ENCODE measurements around the gene EBP. TPM values are rescaled to one million over a fixed set of nuclear protein-coding genes. Genes with fewer than 3 reads are reported as not detected.
"Not testable (repeated sequence)": the region's sequence is repeated elsewhere in the genome, so short reads cannot be mapped to it uniquely, and the experiment has no call there.

EBP gene
- total RNA-seq, 1 experiment from 2014 or later: 39.8 TPM

DNA sequence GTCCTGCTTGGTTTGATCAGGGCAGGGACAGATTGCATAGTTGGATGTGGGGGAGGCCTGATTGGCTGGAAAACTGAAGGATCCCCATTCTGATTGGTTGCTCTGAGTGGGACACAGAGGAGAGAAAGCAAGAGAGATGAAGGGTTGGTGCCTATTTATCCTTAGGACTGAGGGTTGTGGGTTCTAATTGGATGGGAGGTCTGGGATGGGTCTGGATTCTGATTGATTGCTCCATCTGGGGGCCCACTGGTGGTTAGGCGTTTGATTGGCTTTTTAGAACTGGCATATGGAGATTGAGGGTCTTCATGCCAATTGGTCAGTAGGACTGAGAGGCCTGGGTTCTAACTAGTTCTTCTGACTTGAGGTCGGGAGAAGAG, 644 bp upstream of the EBP start:
- no peak for DNase-seq (ENCODE audit: extremely low read depth, low read depth)

DNA sequence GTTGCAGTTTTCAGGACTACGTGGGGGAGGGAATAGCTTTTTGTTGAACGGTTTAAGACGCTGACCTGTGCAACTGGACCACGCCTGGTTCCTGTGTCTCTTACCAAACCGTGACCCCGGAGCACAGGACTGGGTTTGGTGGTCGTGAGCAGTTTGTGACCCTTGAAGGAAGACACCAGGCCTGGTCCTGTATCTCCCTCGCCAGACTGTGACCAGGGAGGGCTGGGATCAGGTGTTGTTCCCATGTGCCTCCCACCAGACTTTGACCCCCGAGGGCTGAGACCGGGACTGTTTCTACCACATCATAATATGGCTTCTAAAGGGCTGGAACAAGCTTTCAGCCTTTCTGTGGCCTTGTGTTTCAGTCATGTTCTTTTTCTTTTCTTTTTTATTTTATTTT, 683 bp downstream of the EBP start:
- DNase-seq (ENCODE audit: extremely low read depth, low read depth): no peak

DNA sequence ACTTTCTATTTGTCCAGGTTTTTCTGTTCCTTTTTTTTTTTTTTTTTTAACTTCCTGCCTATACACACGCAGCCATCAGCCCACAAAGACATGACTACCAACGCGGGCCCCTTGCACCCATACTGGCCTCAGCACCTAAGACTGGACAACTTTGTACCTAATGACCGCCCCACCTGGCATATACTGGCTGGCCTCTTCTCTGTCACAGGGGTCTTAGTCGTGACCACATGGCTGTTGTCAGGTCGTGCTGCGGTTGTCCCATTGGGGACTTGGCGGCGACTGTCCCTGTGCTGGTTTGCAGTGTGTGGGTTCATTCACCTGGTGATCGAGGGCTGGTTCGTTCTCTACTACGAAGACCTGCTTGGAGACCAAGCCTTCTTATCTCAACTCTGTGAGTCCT, 2.1 kb downstream of the EBP start:
- no peak for DNase-seq (ENCODE audit: extremely low read depth, low read depth)

DNA sequence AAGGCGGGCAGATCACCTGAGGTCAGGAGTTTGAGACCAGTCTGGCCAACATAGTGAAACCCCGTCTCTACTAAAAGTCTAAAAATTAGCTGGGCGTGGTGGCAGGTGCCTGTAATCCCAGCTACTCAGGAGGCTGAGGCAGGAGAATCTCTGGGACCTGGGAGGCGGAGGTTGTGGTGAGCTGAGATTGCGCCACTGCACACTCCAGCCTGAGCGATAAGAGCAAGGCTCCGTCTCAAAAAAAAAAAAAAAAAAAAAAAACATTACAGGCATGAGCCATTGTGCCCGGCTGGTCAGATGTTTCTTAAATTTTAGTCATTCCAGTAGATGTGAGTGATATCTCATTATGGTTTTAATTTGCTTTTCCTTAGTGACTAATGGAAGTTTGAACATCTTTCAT, 4.2 kb downstream of the EBP start:
- DNase-seq (ENCODE audit: extremely low read depth, low read depth): not testable (repeated sequence)

DNA sequence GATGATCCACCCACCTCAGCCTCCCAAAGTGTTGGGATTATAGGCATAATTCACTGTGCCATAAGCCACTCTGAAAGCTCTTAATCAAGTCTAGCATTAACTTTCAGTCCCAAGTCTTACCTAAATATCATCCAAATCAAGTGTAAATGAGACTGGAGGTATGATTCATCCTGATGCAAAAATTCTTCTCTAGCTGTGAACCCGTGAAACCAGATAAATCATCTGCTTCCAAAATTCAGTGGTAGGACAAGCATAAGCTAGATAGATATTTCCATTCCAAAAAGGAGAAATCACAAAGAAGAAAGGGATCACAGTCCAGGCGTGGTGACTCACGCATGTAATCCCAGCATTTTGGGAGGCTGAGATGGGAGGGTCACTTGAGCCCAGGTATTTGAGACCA, 9.1 kb downstream of the EBP start:
- DNase-seq (ENCODE audit: extremely low read depth, low read depth): no peak

DNA sequence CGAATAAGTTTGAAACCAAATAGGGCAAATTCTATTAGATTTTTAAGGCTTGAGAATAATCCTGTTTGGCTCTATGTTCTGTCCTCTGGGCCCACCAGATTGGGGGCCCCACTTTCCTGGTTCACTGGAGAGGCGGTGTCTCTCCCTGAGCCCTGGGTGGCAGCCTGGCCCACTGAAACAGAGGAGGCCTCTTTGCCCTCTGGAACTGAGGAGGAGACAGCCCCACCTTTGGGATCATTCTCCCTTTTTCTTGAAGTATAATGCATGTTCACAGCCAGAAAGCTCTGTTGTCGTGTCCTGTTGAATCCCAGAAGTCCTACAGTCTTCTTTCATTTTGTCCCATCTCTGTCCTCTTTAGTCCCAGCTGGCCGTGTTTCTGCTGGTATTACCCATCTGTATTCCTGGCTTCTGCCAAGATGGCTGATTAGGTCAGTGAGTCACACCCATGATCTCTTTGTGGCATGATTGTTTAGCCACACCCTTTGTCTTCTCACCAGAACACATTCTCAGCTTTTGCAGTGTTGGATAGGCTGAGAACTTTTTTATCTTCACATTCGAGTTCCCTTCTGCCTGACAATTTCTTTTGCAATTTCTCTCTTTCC, 9.9 kb downstream of the EBP start:
- DNase-seq (ENCODE audit: extremely low read depth, low read depth): peak; percentile 37

DNA sequence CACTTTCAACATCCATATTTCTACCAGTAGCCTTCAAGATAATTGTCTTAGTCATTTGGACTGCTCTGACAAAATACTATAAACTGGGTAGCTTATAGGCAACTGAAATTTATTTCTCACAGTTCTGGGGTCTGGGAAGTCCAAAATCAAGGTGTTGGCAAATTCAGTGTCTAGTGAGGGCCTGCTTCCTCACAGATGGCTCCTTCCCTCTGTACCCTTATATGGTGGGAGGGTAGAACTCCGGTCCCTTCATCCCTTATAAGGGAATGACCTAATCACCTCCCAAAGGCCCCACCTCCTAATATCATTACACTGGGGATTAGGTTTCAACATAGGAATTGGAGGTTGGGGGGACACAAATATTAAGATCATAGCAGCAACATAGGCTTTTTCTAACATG, 10.6 kb downstream of the EBP start:
- DNase-seq (ENCODE audit: extremely low read depth, low read depth): no peak

DNA sequence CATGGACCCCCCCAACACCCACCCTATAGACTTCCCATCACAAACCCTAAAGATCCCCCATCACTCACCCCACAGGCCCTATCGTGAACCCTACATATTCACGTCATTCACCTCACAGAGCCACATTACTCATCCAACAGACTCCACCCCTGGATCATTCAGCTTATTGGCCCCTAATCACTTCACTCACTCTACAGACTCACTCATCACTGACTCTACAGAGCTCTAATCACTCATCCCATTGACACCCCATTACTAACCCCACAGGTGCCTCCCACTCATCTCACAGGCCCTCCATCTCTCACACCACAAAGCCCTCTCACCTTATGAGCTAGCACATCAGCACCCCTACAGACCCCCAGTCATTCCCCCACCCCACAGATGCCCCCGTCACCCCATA, 11.6 kb downstream of the EBP start:
- DNase-seq (ENCODE audit: extremely low read depth, low read depth): no peak

DNA sequence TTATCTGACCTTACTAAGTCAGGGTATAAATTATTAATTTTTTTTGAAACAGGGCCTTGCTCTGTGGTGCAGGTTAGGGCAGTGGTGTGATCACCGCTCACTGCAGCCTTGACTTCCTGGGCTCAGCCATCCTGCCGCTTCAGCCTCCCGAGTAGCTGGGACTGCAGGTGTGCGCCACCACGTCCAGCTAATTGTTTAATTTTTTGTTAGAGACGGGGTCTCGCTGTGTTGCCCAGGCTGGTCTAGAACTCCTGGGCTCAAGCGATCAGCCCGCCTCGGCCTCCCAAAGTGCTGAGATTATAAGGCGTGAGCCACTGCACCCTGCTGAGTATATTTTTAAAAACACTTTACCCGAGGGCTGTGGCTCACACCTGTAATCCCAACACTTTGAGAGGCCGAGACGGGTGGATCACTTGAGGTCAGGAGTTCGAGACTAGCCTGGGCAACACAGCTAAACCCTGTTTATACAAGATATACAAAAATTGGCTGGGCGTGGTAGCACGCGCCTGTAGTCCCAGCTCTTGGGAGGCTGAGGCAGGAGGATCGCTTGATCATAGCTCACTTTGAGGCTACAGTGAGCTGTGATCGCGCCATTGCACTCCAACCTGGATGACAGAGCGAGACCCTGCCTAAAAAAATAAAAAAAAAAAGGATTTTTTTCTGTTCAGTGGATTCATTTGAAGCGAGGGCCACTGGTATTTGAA, 17.2 kb downstream of the EBP start:
- no peak for DNase-seq (ENCODE audit: extremely low read depth, low read depth)

DNA sequence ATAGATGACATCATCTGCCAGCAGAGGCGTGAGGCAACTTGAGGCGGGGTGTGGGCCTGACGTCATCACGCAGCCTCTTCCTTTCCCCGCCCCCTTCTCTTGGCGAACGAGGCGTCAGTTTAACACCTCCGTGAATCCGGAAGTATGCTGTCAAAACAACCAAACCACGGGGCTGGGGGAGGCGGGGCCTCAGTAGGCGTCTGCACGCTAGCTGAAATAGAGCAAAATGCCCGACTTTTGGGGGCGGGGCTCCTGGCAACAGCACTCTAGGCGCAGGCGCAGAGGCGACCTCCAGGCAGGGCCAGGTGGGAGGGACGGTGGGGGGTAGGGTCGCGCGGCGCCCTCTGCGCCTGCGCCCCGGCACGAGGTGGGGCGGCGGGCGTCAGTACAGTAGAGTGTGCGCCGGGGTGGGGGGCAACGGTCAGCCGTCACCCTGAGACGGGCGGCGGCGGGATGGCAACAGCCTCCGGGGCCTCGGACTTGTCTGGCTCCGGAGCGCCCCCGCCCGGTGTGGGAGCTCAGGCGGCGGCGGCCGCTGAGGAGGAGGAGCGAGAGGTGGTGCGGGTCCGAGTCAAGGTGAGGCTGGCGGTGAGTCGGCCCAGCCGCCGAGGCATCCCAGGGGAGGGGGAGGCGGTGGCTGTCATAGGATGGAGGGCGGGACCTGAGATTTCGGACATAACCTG, 17.9 kb downstream of the EBP start, which contains the start of gene TBC1D25:
Gene TBC1D25 (plus strand): TSS at position 370 of the 683 bp plus-strand sequence. CDS start 84 bp downstream, at position 454.
- peak; percentile 99 for DNase-seq (ENCODE audit: extremely low read depth, low read depth)

DNA sequence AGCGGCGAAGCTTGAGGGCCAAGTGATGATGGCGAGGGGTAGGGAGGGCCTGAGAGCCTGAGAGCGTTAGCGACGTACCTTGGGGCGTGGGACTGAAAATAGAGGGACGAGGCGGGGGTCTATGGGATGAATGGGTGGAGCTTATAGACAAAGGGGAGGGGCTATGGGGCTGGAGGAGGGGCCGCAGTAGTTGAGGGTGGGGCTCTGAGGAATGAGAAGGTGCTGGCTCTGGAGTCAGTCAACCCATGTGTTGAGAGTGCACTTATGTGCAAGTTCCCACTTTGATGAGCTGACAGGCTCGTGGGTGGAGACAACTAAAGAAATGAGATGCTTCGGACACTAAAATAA, 18.4 kb downstream of the EBP start:
- DNase-seq (ENCODE audit: extremely low read depth, low read depth): no peak

DNA sequence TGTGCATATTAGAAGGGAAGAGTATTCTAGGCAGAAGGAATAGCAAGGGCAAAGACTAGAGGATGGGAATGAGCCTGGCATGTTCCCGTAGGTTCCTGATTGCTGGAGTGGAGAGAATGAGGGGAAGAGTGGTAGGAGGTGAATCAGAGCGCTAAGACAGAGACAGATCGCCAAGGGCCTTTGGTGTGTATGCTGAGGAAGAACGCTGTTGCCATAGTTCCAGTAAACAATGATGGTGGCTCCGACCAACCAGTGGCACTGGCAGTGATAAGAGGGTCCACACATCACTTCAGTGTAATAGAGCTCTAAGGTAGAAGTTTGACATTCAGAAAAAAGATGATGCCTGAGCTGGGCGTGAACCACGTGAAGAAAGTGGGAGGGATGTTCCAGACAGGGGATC, 18.9 kb downstream of the EBP start:
- no peak for DNase-seq (ENCODE audit: extremely low read depth, low read depth)

DNA sequence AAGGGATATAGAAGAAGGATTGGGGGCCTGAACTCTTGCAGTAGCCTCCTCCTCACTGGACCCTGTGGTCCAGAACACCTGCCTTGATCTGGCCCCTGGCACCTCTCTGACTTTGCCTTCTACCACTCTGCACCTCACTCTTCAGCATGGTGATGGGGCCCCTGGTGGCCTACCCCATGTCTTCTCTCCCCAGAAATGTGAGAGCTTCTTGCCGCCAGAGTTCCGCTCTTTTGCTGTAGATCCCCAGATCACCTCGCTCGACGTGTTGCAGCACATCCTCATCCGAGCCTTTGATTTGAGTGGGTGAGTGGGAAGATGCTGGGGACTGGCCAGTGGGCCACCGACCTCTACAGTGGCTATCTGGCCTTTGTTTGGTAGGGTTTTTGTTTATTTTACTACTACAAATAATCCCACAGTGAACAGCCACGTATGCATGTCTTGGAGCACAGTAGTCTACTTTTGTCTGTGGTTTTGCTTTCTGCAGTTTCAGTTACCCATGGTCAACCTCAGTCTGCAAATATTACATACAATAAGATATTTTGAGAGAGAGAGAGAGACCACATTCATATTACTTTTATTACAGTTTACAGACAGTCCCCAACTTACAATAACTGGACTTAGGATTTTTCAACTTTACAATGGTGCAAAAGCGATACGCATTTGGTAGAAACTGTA, 19.7 kb downstream of the EBP start:
- DNase-seq (ENCODE audit: extremely low read depth, low read depth): no peak

DNA sequence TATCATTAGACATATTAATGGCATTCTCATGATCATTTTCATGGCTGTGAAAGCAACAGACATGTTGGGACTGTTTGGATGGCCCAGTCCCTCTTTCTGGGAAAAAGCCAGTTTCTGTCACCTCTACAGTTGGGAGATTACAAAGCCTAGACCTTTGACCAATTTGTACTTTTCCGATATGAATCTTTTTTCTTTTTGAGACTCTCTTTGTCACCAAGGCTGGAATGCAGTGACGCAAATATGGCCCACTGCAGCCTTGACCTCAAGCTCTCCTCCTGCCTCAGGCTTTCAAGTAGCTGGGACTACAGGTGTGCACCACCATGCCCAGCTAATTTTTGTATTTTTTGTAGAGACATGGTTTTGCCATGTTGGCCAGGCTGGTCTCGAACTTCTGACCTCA, 27.3 kb downstream of the EBP start:
- DNase-seq (ENCODE audit: extremely low read depth, low read depth): no peak

DNA sequence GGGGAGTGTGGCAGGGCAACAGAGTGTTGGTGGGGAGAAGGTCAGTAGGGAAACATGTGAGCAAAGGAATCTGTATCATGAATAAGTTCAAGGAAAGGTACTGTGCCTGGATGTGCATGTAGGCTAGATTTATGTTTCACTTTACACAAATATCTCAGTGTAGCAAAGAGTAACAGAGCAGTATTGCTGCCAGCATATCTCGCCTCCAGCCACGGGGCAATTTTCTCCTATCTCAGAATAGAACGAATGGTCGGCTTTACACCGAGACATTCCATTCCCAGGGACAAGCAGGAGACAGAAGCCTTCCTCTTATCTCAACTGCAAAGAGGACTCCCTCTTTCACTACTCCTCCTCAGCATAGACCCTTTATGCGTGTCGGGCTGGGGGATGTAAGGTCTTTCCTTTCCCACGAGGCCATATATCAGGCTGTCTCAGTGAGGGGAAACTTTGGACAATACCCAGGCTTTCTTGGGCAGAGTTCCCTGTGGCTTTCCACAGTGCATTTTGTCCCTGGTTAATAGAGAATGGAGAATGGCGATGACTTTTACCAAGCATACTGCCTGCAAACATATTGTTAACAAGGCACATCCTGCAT, 34.2 kb downstream of the EBP start:
- DNase-seq (ENCODE audit: extremely low read depth, low read depth): not testable (repeated sequence)

DNA sequence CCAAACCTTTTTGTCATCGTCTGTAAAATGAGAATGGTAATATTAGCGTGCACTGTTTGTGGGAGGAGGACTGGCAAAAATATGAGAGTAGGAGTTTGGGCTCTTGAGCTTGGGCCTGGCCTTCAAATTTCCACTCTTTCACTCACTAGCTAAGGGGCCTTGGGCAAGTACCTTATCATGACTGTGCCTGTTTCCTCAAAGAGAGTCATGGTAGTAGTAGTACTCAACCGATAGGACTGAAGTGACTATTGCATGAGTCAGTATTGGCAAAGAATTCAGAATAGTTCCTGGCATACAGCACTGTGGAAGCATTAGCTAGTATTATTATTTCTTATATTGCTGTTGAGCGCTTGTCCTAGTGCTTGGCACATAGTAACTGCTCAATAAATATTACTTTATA, 36.7 kb downstream of the EBP start:
- DNase-seq (ENCODE audit: extremely low read depth, low read depth): no peak

DNA sequence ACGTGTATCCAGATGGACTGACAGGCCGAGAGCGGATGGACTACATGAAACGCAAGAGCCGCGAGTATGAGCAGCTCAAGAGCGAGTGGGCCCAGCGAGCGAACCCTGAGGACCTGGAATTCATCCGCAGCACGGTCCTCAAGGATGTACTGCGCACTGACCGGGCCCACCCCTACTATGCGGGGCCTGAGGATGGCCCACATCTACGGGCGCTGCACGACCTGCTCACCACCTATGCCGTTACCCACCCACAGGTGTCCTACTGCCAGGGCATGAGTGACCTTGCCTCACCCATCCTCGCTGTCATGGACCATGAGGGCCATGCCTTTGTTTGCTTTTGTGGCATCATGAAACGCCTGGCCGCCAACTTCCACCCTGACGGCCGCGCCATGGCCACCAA, 38.0 kb downstream of the EBP start:
- no peak for DNase-seq (ENCODE audit: extremely low read depth, low read depth)

DNA sequence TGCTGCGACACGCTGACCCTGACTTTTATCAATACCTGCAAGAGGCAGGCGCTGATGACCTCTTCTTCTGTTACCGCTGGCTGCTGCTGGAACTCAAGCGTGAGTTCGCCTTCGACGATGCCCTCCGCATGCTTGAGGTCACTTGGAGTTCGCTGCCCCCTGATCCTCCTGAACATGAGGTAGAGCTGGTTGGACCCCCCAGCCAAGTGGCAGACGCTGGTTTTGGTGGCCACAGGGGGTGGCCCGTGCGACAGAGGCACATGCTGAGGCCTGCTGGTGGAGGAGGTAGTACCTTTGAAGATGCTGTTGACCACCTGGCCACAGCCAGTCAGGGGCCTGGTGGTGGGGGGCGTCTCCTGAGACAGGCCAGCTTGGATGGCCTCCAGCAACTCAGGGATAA, 38.4 kb downstream of the EBP start:
- no peak for DNase-seq (ENCODE audit: extremely low read depth, low read depth)

DNA sequence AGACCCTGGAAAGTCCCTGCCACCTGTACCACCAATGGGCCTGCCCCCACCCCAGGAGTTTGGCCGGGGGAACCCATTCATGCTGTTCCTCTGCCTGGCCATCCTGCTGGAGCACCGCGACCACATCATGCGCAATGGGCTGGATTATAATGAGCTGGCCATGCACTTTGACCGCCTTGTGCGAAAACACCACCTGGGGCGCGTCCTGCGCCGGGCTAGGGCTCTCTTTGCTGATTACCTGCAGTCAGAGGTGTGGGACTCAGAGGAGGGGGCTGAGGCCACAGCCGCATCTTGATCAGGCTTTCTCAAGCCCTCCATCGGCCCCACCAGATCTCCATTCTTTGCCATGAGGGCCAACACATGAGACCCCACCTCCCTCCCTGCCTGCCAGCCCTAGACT, 39.1 kb downstream of the EBP start:
- no peak for DNase-seq (ENCODE audit: extremely low read depth, low read depth)

DNA sequence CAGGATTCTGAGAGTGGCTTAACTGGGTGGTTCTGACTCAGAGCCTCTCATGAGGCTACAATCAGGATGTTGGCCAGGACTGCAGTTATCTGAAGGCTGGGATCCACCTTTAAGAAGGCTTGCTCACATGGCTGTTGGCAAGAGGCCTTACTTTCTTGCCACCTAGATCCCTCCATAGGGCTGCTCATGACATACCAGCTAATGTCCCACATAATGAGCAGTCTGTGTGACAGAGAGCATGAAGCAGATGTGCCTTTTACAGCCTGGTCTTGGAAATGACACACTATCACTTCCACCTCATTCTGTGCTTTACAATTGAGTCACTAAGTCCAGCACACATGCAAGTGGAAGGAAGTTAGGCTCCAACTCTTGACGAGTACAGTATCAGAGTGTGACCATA, 48.4 kb downstream of the EBP start:
- DNase-seq (ENCODE audit: extremely low read depth, low read depth): no peak

DNA sequence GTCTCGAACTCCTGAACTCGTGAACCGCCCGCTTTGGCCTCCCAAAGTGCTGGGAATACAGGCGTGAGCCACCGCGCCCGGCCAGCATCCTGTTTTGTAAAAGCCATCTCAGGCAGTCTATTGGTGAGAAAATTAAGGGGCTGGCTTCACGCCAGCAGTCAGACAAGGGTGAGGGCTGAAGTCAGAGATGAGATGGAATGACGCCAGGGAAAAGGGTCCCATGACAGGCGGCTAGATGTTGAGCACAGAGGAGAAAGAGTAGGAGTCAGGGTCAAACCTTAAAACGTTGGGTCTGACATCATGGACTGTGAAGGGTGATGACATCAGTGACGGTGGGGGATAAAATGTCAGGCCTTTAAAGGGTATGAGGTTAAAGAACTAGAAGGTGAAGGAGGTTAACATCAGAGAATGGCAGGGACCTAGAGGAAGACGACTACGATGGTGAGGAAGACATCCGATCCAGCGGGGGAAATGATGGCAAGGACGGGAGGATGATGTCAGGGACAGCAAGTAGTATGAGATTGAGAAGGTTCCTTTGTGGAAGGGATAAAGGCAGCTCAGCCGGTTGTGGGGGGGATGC, 52.2 kb downstream of the EBP start:
- DNase-seq (ENCODE audit: extremely low read depth, low read depth): no peak
